Stimulated activated CD4-positive, alpha-beta T cell treated with anti-CD3 and anti-CD28 coated beads, Interleukin-15, amount 100 ng/mL, for 24 hours (primary cell): Measurements from ENCODE around the gene GSTM1.

Experiments
- DNase-seq: peaks from one replicate; pipeline ENCODE4 v3.0.0-alpha.2; 2020

The GSTM1 gene

GRCh38 chr1:109732390-109732881, 44.8 kb downstream of the GSTM1 start:
- DNase-seq: no peak

GRCh38 chr1:109733236-109733870, 45.7 kb downstream of the GSTM1 start:
- no peak for DNase-seq

GRCh38 chr1:109739738-109740614, 52.4 kb downstream of the GSTM1 start:
- DNase-seq: peak; percentile 88

GRCh38 chr1:109740615-109741373, 53.2 kb downstream of the GSTM1 start, which contains the start of gene GSTM3:
GSTM3 (minus strand) TSS chr1:109741038; CDS start chr1:109740287, 751 bp downstream.
- no peak for DNase-seq
